ENCODE data around the gene PPIE.
A peak's percentile ranks its signal among the peaks of the same experiment; 100 is the strongest.
"Not testable (repeated sequence)": the region's sequence is repeated elsewhere in the genome, so short reads cannot be mapped to it uniquely, and the experiment has no call there.

PPIE gene

GRCh38 chr1:39779821-39780220 lies 41.1 kb downstream of the PPIE start:
- no peak for DNase-seq

DNA sequence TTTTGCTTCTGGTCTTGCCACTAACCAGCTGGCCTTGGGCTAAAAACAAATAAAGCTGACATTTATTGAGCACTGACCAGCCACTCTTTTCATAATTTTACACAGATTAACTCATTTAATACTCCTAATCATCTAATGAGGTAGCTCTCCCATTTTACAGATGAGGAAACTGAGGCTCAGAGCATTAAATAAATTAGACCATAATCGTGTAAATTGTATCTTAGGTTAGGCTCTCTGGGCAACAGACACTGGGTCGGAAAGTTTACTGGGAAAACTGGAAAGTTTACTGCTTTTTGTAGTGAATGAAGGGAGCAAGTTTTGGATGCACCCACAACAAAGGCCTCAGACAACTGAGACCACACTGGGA lies 42.6 kb downstream of the PPIE start:
- DNase-seq: no peak

DNA sequence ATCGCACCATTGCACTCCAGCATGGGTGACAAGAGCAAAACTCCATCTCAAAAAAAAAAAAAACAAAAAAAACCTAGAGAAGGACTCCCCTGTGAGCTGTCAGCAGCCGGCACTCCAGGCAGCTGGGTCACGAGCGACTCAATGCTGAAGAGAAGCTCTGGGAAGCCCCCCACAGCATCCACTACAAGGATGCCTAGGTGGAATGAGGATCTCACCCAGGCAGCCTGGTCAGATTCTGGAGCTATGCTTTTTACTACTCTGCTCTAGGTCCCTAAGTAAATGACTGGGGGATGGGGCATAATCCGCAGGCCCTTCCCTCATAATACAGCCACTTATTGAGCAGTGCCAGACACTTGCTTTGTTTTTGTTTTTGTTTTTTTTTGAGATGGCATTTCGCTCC lies 43.4 kb downstream of the PPIE start:
- no peak for DNase-seq

- not testable (repeated sequence) for DNase-seq
Measured at GRCh38 chr1:39782685-39783084, 44.0 kb downstream of the PPIE start.

- not testable (repeated sequence) for DNase-seq
Measured at GRCh38 chr1:39786303-39787107, 47.8 kb downstream of the PPIE start.

- DNase-seq: not testable (repeated sequence)
Measured at GRCh38 chr1:39787108-39787375, 48.4 kb downstream of the PPIE start.

GRCh38 chr1:39787468-39787867 lies 48.8 kb downstream of the PPIE start:
- no peak for DNase-seq

DNA sequence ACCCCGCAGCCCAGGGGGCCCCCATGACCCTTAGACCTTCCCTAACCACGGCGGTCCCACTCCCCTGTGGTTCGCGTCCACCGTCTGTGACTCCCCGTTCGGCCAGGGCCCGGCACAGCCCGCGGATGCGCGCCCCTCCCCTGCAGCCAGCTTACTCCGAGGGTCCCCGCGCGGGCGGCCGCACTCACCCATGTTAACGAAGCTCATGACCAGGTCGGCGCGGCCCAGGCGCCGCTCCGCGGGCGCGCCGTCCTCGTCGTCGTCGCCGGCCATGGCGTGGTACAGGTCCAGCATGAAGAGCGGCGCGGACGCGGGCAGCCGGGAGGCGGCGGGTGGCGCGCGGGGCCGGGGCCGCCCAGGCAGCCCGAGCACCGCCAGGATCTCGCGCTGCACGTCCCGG lies 49.3 kb downstream of the PPIE start:
- DNase-seq: not testable (repeated sequence)

- DNase-seq: no peak
Measured at GRCh38 chr1:39788426-39788757, 49.7 kb downstream of the PPIE start.

GRCh38 chr1:39788758-39789570 lies 50.3 kb downstream of the PPIE start, which contains the start of gene BMP8B:
BMP8B (minus strand) TSS chr1:39788865; CDS start chr1:39788485, 380 bp downstream.
- DNase-seq: peak; percentile 39

DNA sequence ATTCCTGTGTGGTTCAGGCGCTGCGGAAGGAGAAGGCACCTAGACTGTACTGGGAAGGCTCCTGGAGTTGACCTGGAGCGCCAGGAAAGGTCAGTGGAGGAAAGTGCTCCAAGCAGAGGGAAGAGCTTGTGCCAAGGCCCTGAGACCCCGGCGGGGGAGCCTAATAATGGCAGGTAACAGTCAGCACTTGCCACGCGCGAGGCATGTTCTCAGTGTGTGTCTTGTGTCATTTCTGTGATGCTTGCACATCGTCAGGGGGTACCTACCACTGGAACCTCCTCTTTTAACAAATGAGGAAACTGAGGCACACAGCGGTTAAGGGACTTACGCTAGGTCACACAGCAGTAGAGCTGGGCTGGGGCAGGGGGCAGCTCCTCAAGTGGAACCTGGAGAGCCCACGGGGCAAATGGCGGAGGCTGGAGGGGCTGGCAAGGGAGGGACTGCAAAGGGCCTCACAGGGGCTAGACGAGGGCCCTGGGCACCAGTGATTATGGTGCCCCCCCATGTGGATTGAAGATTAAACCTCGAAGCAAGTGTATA lies 51.0 kb downstream of the PPIE start:
- DNase-seq: no peak

- DNase-seq: no peak
Measured at GRCh38 chr1:39791838-39792237, 53.2 kb downstream of the PPIE start.

DNA sequence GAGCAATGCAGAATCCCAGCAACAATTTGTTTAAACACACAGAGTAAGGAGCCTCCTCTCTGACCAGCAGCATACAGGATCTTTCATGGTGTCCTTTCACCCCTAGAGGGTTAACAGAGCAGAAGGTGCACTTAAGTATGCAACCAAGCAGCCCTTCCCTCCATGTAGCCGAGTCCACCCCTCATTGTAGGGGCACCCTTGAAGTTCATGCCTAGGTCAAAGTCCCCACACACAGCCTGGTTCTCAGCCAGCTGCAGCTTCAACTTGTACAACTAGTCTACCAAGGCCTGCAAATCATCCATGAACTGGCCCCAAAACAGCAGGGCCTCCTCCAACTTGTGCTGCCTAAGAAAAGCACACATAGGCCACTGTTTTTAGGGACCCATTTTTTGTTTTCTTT lies 57.0 kb downstream of the PPIE start:
- DNase-seq: no peak

- peak; percentile 85 for DNase-seq
Measured at GRCh38 chr1:39798859-39799769, 60.4 kb downstream of the PPIE start.

DNA sequence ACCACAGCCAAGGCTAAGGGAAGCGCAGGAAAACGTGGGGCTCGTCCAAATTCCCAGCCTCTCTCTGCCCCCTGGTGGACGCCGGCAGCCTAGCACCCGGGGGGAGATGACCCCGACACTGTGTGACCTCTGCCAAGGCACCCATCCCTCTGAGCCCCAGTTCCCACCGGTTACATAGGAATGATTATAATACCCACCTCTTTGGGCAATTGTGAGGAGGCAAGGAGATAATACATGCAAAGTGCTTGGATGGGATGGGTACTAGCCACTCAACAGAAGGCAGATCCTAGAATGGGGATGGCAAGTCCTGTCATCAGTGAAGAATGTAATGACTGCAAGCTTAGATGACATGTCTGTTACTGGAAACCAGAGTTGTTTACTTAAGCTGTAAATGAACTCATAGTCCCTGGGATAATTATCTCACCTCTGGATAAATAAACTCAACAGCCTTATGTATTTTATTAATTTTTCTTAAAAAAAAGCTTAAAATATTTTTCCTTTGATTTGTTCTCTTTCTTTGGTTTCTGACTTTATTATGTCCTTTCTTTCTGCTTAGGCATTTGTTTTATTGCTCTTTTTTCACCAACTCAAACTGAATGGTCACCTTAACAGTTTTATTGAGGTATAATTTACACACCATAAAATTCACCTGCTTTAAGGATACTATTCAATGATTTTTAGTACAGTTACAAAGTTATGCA lies 61.2 kb downstream of the PPIE start:
- peak; percentile 56 for DNase-seq

GRCh38 chr1:39800471-39800835 lies 61.8 kb downstream of the PPIE start:
- DNase-seq: no peak

GRCh38 chr1:39802496-39803260 lies 64.0 kb downstream of the PPIE start:
- DNase-seq: no peak

DNA sequence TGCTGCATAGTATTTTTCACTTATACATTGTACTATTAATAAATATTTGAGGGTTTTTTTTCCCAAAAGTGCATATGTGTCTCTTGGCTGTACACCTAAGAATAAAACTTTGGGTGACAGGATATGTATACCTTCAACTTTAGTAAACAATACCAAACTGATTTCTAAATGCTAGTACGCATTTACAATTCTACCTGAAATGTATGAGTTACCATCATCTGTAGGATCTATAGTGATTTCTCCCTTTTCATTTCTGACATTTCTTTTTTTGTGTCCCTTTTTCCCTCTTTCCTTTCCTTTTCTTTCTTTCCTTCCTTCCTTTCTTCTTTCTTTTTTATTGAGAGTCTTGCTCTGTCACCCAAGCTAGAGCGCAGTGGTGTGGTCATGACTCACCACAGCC lies 66.7 kb downstream of the PPIE start:
- DNase-seq: no peak

- DNase-seq: no peak
Measured at GRCh38 chr1:39808784-39809517, 70.3 kb downstream of the PPIE start.

DNA sequence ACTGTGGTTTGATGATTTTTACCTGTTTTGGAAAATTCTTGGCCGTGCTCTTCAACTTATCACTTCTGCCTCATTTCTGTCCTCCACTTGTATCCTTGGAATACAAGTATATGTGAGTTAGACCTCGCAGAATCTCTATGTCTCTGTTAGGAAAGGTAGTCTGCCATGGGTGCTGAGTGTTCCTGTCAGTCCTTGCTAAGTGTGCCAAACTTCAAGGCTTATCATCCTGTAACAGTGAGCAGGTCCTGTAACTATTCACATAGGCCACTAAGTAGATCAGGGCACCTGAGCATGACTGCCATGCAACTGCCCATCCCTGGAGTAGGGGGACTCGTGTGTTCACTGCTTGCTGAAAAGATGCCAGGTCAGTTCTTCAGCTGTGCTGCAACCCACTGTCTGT lies 74.2 kb downstream of the PPIE start:
- no peak for DNase-seq

Data from activated gamma-delta T cell treated with Interleukin-2 at 50 U/mL for 16 hours (primary cell).